Fibroblast of lung (primary cell): ENCODE data around the gene INPP1.
"Not testable (repeated sequence)": the region's sequence is repeated elsewhere in the genome, so short reads cannot be mapped to it uniquely, and the experiment has no call there.

Experiments
- CTCF ChIP-seq, 2 donors: IDR thresholded peaks in 1 of 2; conservative IDR thresholded peaks in 1 of 2; 1 replicate in 1 of 2; 2 replicates in 1 of 2; pipeline ENCODE4 v1.5.1; 2011 to 2012; ENCODE audit warnings: low read length in 2 of 2, control low read depth in 1 of 2, inconsistent platforms in 1 of 2, low read depth in 1 of 2, mild to moderate bottlenecking in 1 of 2
- EZH2 ChIP-seq: IDR thresholded peaks from 2 replicates; pipeline ENCODE4 v1.5.1; 2012; ENCODE audit warnings: low read length, control low read depth, mild to moderate bottlenecking; ENCODE audit errors: missing control alignments

DNA sequence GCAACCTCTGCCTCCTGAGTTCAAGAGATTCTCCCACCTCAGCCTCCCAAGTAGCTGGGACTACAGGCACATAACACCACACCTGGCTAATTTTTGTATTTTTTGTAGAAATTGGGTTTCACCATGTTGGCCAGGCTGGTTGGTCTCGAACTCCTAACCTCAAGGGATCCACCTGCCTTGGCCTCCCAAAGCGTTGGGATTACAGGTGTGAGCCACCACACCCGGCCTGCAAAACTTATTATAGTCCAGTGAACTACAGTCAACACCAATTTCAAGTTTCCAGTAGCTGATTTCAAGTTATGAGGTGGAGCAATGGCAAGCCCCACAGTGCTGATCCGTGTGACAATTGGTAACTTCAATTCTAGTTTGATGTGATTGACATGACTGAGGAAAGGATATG, 7.8 kb upstream of the INPP1 start:
- not testable (repeated sequence) for TF ChIP-seq CTCF (conservative IDR thresholded peaks at IDR 0.05 in 1 of 2, IDR thresholded peaks at IDR 0.05 in 1 of 2; ENCODE audit: low read depth in 1 of 2, low read length in 2 of 2); EZH2
